ENCODE data around the gene NUP133. TPM values are rescaled to one million over a fixed set of nuclear protein-coding genes. Genes with fewer than 3 reads are reported as not detected.

NUP133 gene
- total RNA-seq, 1 experiment from 2014 or later: 67.8 TPM

DNA sequence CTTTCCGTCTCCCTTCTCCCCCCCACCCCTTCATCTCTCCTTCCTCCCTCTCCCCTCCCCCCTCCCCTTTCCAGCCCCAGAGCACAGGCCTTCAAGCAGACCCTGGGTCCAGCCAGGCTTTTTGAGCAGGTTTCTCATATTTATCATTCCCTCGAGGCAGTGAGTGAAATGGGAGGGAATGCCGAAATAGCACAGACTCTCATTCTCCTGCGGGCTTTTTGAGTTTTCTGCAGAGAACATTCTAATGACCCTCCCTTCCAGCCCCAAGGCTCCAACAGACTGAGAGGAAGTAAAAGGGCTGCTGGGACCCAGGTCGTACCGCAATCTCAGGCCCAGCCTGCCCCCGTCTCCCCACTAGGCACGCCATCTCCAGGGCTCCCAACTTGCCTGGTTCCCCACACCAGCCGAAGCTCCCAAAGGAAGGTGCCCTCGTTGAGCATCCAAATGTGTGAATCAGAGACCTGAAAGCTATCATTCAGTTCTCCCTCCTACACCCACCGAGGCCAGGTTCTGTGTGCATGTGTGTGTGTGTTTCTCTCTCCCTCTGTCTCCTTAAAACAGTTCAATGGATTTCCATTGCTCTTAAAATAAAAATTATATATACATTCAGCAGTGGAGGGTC, 96.6 kb downstream of the NUP133 start:
- POLR2A ChIA-PET: no interaction called here
- H3K27me3 Mint-ChIP-seq (ENCODE audit: low read depth): peaks cover 63% of the 10 kb centered on the region
- no peak overlapping the region; the same call in 1 of the 2 replicates for H3K4me3 Mint-ChIP-seq
- H3K36me3 Mint-ChIP-seq: no peaks in the 10 kb centered on the region
- H3K9me3 Mint-ChIP-seq: no peaks in the 10 kb centered on the region
- ATAC-seq (no peak), DNase-seq (ENCODE audit: low spot score) (no peak)
- no peak overlapping the region for H3K27ac Mint-ChIP-seq
- CTCF ChIA-PET: interaction anchor here (0.9 to 1.4 kb wide), 4 partner anchors 9 to 148 kb away, joined by 3 to 7 read pairs (median 4); no protein-coding TSS in a partner anchor
- H3K4me1 Mint-ChIP-seq: peaks cover 37% of the 10 kb centered on the region
- TF ChIP-seq FOXP1 (CRISPR knock-in tag; IDR thresholded peaks at IDR 0.05; ENCODE audit: borderline replicate concordance) (no peak), ZNF138 (CRISPR knock-in tag; conservative IDR thresholded peaks at IDR 0.05) (no peak), PRDM15 (CRISPR knock-in tag; IDR thresholded peaks at IDR 0.05) (no peak), CBFB (CRISPR knock-in tag; IDR thresholded peaks at IDR 0.05; ENCODE audit: low read depth) (no peak), ESRRA (CRISPR knock-in tag; IDR thresholded peaks at IDR 0.05; ENCODE audit: borderline replicate concordance) (no peak), ELF4 (CRISPR knock-in tag; IDR thresholded peaks at IDR 0.05; ENCODE audit: low read depth) (no peak)
- TF ChIP-seq, protein P1, sequence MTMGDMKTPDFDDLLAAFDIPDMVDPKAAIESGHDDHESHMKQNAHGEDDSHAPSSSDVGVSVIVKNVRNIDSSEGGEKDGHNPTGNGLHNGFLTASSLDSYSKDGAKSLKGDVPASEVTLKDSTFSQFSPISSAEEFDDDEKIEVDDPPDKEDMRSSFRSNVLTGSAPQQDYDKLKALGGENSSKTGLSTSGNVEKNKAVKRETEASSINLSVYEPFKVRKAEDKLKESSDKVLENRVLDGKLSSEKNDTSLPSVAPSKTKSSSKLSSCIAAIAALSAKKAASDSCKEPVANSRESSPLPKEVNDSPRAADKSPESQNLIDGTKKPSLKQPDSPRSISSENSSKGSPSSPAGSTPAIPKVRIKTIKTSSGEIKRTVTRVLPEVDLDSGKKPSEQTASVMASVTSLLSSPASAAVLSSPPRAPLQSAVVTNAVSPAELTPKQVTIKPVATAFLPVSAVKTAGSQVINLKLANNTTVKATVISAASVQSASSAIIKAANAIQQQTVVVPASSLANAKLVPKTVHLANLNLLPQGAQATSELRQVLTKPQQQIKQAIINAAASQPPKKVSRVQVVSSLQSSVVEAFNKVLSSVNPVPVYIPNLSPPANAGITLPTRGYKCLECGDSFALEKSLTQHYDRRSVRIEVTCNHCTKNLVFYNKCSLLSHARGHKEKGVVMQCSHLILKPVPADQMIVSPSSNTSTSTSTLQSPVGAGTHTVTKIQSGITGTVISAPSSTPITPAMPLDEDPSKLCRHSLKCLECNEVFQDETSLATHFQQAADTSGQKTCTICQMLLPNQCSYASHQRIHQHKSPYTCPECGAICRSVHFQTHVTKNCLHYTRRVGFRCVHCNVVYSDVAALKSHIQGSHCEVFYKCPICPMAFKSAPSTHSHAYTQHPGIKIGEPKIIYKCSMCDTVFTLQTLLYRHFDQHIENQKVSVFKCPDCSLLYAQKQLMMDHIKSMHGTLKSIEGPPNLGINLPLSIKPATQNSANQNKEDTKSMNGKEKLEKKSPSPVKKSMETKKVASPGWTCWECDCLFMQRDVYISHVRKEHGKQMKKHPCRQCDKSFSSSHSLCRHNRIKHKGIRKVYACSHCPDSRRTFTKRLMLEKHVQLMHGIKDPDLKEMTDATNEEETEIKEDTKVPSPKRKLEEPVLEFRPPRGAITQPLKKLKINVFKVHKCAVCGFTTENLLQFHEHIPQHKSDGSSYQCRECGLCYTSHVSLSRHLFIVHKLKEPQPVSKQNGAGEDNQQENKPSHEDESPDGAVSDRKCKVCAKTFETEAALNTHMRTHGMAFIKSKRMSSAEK (CRISPR knock-in tag; IDR thresholded peaks at IDR 0.05; ENCODE audit: borderline replicate concordance): no peak
- TF ChIP-seq, protein P2, sequence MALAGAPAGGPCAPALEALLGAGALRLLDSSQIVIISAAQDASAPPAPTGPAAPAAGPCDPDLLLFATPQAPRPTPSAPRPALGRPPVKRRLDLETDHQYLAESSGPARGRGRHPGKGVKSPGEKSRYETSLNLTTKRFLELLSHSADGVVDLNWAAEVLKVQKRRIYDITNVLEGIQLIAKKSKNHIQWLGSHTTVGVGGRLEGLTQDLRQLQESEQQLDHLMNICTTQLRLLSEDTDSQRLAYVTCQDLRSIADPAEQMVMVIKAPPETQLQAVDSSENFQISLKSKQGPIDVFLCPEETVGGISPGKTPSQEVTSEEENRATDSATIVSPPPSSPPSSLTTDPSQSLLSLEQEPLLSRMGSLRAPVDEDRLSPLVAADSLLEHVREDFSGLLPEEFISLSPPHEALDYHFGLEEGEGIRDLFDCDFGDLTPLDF (CRISPR knock-in tag; IDR thresholded peaks at IDR 0.05): no peak

- ATAC-seq (peak; percentile 31), DNase-seq (ENCODE audit: low spot score) (peak; percentile 34)
- Mint-ChIP-seq H3K36me3 (no peaks in the 10 kb centered on the region), H3K27me3 (ENCODE audit: low read depth) (peaks cover 70% of the 10 kb centered on the region), H3K27ac (no peak overlapping the region), H3K9me3 (no peaks in the 10 kb centered on the region), H3K4me1 (peaks cover 37% of the 10 kb centered on the region), H3K4me3 (peak overlapping the region; percentile 28; the same call in 1 of the 2 replicates)
- CTCF ChIA-PET: interaction anchor here (1.2 to 1.4 kb wide), 4 partner anchors 10 to 148 kb away, joined by 3 to 7 read pairs (median 4); no protein-coding TSS in a partner anchor
- POLR2A ChIA-PET: interaction anchor here (1.3 kb wide), 1 partner anchor 98 kb away, joined by 4 read pairs; the partner anchor contains the start of gene NUP133
- TF ChIP-seq AR (CRISPR knock-in tag; IDR thresholded peaks at IDR 0.05) (no peak), FOXJ3 (CRISPR knock-in tag; IDR thresholded peaks at IDR 0.05; ENCODE audit: borderline replicate concordance) (no peak), SMAD3 (CRISPR knock-in tag; IDR thresholded peaks at IDR 0.05; ENCODE audit: borderline replicate concordance) (no peak), E2F5 (CRISPR knock-in tag; IDR thresholded peaks at IDR 0.05) (no peak), ZNF416 (CRISPR knock-in tag; IDR thresholded peaks at IDR 0.05) (no peak), ZNF121 (CRISPR knock-in tag; IDR thresholded peaks at IDR 0.05) (no peak), SOX15 (CRISPR knock-in tag; IDR thresholded peaks at IDR 0.05) (no peak)
- TF ChIP-seq, protein P3, sequence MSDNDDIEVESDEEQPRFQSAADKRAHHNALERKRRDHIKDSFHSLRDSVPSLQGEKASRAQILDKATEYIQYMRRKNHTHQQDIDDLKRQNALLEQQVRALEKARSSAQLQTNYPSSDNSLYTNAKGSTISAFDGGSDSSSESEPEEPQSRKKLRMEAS (CRISPR knock-in tag; IDR thresholded peaks at IDR 0.05): 0 out of 2 replicates have a peak, but pooled peaks have one; percentile 21
- TF ChIP-seq, protein P4, sequence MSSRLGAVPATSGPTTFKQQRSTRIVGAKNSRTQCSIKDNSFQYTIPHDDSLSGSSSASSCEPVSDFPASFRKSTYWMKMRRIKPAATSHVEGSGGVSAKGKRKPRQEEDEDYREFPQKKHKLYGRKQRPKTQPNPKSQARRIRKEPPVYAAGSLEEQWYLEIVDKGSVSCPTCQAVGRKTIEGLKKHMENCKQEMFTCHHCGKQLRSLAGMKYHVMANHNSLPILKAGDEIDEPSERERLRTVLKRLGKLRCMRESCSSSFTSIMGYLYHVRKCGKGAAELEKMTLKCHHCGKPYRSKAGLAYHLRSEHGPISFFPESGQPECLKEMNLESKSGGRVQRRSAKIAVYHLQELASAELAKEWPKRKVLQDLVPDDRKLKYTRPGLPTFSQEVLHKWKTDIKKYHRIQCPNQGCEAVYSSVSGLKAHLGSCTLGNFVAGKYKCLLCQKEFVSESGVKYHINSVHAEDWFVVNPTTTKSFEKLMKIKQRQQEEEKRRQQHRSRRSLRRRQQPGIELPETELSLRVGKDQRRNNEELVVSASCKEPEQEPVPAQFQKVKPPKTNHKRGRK (CRISPR knock-in tag; IDR thresholded peaks at IDR 0.05; ENCODE audit: borderline replicate concordance): no peak
Measured at GRCh38 chr1:229410692-229411433, 97.3 kb downstream of the NUP133 start.
